Calu3 (cell line): Measurements from ENCODE around the gene KCMF1. TPM values are rescaled to one million over a fixed set of nuclear protein-coding genes. Genes with fewer than 3 reads are reported as not detected.

ENCODE experiments used
- BruUV-seq: library from RNA; stranded (reverse); fragments of 400-500 nt; replicated peaks from 2 replicates; lab custom pipeline; 2021; lab: Mats Ljungman, UMichigan
- CTCF ChIA-PET: fragments of 300-600 bp; sonication (Branson Sonifier 250); formaldehyde crosslinking; loops from one replicate; lab custom pipeline; 2022; ENCODE audit warnings: antibody characterized with exemption; lab: Charles Lee
- DNase-seq: peaks from one replicate; pipeline ENCODE4 v3.0.0; 2022
- H3K27ac Mint-ChIP-seq: one replicate; pipeline ENCODE4 v1.8.0; 2022; ENCODE audit warnings: mixed read lengths; ENCODE audit not compliant: unreplicated experiment
- H3K27me3 Mint-ChIP-seq: one replicate; pipeline ENCODE4 v1.8.0; 2022; ENCODE audit warnings: mixed read lengths; ENCODE audit not compliant: unreplicated experiment
- H3K36me3 Mint-ChIP-seq: one replicate; pipeline ENCODE4 v1.8.0; 2022; ENCODE audit warnings: mild to moderate bottlenecking, moderate library complexity, mixed read lengths; ENCODE audit not compliant: insufficient read depth, unreplicated experiment
- H3K4me1 Mint-ChIP-seq: one replicate; pipeline ENCODE4 v1.8.0; 2022; ENCODE audit warnings: mild to moderate bottlenecking, low read depth, mixed read lengths; ENCODE audit not compliant: unreplicated experiment
- H3K4me3 Mint-ChIP-seq: one replicate; pipeline ENCODE4 v1.8.0; 2022; ENCODE audit warnings: mild to moderate bottlenecking, low read depth, moderate library complexity, mixed read lengths; ENCODE audit not compliant: unreplicated experiment
- H3K9me3 Mint-ChIP-seq: one replicate; pipeline ENCODE4 v1.8.0; 2022; ENCODE audit warnings: low read depth, mixed read lengths; ENCODE audit not compliant: unreplicated experiment
- intact Hi-C: fragments of 100-400 bp; cut with micrococcal nuclease; formaldehyde crosslinking; loops from one replicate; pipeline ENCODE4 v1.10.0; 2022; ENCODE audit not compliant: unreplicated experiment
- total RNA-seq: library from RNA; stranded (reverse); gene quantifications from 2 replicates; pipeline ENCODE4 v1.2.3, GENCODE V29; 2022
- TF ChIP-seq, protein P1 (sequence below): fragments of 200-600 bp; IDR thresholded peaks from one replicate; pipeline ENCODE4 v1.8.0; 2022; ENCODE audit warnings: antibody characterized with exemption; ENCODE audit not compliant: unreplicated experiment

KCMF1 gene
- total RNA-seq, 1 experiment from 2014 or later = 69.8 TPM

DNA sequence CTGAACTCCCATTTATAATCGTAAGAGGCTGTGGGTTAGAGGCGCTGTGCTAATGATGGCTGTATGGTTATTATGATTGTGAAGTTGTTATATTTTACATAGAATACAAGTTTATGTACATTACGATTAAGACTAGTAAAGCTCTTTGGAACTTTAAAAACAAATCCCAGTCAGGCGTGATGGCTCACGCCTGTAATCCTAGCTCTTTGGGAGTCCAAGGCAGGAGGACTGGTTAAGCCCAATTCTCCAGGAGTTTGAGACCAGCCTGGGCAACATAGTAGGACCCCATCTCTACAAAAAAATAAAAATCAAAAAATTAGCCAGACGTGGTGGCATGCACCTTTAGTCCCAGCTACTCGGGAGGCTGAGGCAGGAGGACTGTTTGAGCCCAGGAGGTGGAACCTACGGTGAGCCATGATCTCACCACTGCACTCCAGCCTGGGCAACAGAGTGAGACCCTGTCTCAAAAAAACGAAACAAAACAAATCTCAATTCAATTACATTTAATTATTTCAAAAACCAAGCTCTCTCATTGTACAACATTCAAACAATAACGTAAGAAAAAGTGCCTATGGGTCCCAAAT lies 23.9 kb upstream of the KCMF1 start:
- no TSS peak for BruUV-seq
- intact Hi-C loops = no loop called here
- Mint-ChIP-seq H3K36me3 (peaks cover 13% of the 10 kb centered on the region), H3K27ac (peak overlapping the region; percentile 95), H3K27me3 (no peaks in the 10 kb centered on the region), H3K4me1 (peaks cover 31% of the 10 kb centered on the region), H3K9me3 (no peaks in the 10 kb centered on the region), H3K4me3 (no peak overlapping the region)
- TF ChIP-seq, protein P1, sequence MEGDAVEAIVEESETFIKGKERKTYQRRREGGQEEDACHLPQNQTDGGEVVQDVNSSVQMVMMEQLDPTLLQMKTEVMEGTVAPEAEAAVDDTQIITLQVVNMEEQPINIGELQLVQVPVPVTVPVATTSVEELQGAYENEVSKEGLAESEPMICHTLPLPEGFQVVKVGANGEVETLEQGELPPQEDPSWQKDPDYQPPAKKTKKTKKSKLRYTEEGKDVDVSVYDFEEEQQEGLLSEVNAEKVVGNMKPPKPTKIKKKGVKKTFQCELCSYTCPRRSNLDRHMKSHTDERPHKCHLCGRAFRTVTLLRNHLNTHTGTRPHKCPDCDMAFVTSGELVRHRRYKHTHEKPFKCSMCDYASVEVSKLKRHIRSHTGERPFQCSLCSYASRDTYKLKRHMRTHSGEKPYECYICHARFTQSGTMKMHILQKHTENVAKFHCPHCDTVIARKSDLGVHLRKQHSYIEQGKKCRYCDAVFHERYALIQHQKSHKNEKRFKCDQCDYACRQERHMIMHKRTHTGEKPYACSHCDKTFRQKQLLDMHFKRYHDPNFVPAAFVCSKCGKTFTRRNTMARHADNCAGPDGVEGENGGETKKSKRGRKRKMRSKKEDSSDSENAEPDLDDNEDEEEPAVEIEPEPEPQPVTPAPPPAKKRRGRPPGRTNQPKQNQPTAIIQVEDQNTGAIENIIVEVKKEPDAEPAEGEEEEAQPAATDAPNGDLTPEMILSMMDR = no peak
- DNase-seq = no peak
- CTCF ChIA-PET = interaction anchor here (1.0 to 3.1 kb wide), 7 partner anchors 11 to 353 kb away, joined by 3 to 26 read pairs (median 4); no protein-coding TSS in a partner anchor

DNA sequence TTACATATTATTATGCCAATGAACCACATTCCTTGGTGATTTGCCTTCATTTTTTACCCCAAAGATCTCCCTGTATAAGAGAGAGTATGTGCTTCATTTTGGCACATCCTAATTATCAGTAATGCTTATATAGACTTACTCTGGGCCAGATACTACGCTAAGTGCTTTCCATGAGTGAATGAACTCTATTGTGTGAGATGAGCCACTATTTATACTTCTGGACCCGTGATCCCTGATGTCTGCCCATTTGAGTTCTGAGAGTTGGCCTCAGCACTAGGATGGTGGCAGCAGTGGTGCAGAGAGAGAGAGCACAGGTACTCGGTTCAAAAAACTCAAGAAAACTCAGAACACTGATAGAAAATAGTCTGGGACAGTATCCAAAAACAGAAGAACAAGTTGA lies 17.4 kb upstream of the KCMF1 start:
- no peaks in the 10 kb centered on the region for H3K9me3 Mint-ChIP-seq
- CTCF ChIA-PET = no interaction called here
- H3K27ac Mint-ChIP-seq = no peak overlapping the region
- peaks cover 31% of the 10 kb centered on the region for H3K36me3 Mint-ChIP-seq
- TF ChIP-seq, protein P1 = no peak
- no peaks in the 10 kb centered on the region for H3K27me3 Mint-ChIP-seq
- peaks cover 10% of the 10 kb centered on the region for H3K4me1 Mint-ChIP-seq
- no peak overlapping the region for H3K4me3 Mint-ChIP-seq
- no TSS peak for BruUV-seq
- DNase-seq = no peak
- intact Hi-C loops = no loop called here

DNA sequence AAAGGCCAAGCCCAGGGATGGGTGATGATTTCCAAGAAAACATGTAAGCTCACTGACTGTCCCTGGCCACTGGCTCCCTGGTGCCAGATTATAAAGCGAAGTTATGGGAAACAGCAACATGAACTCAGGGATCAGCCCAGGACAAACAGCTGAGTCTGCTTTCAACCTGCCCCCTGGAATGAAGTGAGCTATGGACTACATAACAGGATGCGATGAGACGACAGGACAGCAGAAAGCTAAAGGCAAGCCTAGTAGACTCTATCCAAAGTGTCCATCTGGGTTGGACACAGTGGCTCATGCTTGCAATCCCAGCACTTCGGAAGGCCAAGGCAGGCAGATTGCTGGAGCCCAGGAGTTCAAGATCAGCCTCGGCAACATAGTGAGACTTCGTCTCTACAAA lies 16.6 kb upstream of the KCMF1 start:
- H3K27me3 Mint-ChIP-seq = no peaks in the 10 kb centered on the region
- CTCF ChIA-PET = interaction anchor here (0.6 to 0.7 kb wide), 2 partner anchors 14 to 56 kb away, joined by 3 read pairs; no protein-coding TSS in a partner anchor
- peaks cover 38% of the 10 kb centered on the region for H3K36me3 Mint-ChIP-seq
- H3K9me3 Mint-ChIP-seq = no peaks in the 10 kb centered on the region
- H3K4me3 Mint-ChIP-seq = no peak overlapping the region
- TF ChIP-seq, protein P1 = no peak
- no peak overlapping the region for H3K27ac Mint-ChIP-seq
- no TSS peak for BruUV-seq
- intact Hi-C loops = no loop called here
- no peak for DNase-seq
- peaks cover 18% of the 10 kb centered on the region for H3K4me1 Mint-ChIP-seq

DNA sequence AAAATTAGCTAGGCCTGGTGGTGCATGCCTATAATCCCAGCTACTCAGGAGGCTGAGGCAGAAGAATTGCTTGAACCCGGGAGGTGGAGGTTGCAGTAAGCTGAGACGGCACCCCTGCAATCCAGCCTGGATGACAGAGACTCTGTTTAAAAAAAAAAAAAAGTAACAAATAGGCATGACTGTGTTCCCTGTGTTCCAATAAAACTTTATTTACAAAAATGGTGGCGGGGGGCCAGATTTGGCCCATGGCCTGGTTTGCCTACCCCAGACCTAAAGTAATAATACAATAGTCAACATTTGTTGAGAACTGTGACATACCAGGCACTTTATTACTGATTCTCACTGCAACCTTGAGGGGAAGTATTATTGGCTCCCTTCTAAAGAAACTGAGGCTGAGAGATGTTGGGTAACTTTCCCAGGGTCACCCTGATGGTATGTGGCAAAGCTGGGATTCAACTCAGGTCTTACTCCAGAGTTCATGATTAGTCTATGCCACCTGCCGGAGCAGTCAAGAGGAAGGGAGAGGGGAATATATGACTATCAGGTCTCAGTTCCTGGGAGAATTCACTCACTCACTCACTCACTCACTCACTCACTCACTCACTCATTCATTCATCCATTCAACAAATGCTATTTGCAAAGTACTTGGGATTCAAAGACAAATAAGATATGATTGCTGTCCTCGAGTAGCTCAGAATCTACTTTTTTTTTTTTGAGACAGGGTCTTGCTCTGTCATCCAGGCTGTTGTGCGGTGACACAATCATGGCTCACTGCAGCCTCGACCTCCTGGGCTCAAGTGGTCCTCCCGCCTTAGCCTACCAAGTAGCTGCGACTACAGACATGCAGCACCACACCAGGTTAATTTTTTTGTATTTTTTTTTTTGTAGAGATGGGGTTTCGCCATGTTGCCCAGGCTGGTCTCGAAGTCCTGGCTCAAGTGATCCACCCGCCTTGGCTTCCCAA lies 14.3 kb upstream of the KCMF1 start:
- no peaks in the 10 kb centered on the region for H3K9me3 Mint-ChIP-seq
- H3K4me1 Mint-ChIP-seq = peaks cover 33% of the 10 kb centered on the region
- DNase-seq = no peak
- no peak overlapping the region for H3K4me3 Mint-ChIP-seq
- no peaks in the 10 kb centered on the region for H3K27me3 Mint-ChIP-seq
- no peak overlapping the region for H3K27ac Mint-ChIP-seq
- no TSS peak for BruUV-seq
- TF ChIP-seq, protein P1 = no peak
- CTCF ChIA-PET = interaction anchor here (0.6 kb wide), 1 partner anchor 292 kb away, joined by 4 read pairs; no protein-coding TSS in a partner anchor
- peaks cover 61% of the 10 kb centered on the region for H3K36me3 Mint-ChIP-seq
- intact Hi-C loops = no loop called here
